GM20431 (cell line): ENCODE data around the gene C20orf202.

ENCODE experiments used
- in situ Hi-C: fragments of 300-500 bp; cut with MseI, MboI; formaldehyde crosslinking; loops from one replicate; pipeline ENCODE4 v1.15.0; 2020; ENCODE audit warnings: low sequenced_read_pairs; ENCODE audit not compliant: unreplicated experiment

The C20orf202 gene

DNA sequence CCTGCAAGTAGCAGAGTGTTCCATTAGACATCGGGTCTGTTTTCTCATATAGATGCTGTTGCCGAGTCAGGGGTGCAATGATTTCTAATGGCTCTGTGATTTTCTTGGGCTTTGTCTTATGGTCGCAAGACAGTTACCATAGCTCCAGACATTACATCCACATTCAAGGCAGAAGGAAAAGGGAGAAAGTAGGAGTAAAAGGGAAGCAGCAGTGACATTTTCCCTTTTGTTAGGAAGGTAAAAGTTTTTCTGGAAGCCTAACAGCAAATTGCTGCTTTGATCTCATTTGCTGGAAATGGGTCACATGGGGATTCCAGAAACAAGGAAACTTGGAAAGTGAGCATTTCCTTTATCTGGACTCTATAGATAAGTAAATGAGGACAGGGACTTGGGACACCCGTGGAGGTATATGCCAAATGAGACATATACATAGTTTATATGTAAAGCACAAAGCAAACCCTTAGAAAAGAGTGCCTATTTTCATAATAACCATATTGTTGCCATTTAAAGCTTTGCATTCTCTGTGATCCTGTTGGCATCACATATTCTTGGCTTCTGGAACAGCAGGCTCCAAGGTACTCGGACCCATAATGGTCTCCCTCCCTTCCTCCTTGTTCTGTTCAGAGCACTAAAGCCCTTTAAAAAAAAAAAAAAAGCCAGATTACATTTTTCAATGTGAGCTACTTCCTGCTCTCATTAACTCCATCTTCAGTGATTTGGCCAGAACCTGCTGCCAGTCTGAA, at the start of gene C20orf202:
Gene C20orf202 (plus strand): TSS at position 693 of the 743 bp plus-strand sequence. CDS start 132 bp downstream, outside the sequence.
- in situ Hi-C loops = no loop called here

DNA sequence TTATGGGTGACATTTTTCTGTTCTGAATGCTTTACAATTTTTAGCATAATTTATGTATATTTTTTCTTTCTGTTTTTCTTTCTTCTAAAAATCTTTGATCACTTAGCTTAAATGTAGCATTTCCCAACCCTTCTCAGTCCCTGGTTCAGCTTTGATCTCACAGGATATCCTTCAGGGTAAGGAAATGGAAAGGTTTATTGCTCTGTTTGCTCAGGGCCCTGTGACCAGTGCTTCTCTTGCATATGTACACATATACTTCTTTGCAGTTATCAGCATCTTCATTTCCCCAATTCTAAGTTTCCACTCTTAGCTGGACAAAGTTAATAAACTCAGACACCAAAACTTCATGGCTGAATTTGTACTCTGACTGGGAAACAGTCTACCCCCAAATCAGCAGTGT, 49.0 kb upstream of the C20orf202 start:
- in situ Hi-C loops = no loop called here

DNA sequence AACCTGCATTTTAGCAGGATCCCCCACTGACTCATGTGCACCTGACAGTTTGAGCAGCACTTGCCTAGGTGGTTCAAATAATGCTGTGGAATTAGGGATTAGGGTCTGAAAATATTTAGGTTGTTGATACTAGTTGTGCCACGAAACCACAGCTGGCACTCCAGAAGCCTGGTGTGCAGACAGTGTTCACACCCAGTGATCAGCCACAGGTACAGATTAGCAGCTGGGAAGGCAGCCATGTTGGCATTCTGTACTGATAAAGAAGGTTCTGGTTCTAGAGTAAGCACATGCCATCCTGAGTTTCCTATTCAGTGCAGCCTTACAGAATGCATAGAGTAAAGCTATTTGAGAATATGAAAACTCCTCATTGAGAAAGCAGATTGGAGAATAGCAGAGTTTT, 48.6 kb upstream of the C20orf202 start:
- in situ Hi-C loops = no loop called here

DNA sequence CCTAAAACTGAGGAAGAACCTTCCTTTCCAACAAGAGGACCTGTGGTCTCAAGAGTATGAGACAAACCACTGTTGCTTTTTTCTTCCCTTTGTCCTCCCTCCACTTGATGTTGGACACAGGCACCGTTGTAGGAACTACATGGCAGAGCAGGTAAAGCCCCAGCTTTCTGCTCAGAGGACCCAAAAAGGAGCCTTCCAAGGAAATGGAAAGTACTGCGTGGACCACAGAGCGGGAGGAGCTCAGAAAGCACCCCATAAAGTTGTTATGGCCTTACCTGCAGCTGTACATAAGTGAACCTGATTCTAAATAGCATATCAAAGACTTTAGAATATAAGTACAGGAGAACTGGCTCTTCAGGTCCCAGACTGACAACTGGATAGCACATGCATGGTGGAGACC, 47.9 kb upstream of the C20orf202 start:
- in situ Hi-C loops = no loop called here

DNA sequence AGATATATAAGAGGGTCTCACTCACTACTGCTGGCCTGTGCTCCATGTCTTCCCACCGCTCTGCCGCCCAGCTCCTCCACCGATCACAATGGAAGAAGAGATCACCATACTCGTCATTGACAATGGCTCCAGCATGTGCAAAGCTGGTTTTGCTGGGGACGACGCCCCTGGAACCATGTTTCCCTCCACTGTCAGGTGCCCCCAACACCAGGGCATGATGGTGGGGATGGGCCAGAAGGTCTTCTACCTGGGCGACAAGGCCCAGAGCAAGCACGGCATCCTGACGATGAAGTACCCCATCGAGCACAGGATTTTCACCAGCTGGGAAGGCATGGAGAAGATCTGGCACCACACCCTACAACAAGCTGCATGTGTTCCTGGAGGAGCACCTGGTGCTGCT, 42.8 kb upstream of the C20orf202 start:
- in situ Hi-C loops = no loop called here

DNA sequence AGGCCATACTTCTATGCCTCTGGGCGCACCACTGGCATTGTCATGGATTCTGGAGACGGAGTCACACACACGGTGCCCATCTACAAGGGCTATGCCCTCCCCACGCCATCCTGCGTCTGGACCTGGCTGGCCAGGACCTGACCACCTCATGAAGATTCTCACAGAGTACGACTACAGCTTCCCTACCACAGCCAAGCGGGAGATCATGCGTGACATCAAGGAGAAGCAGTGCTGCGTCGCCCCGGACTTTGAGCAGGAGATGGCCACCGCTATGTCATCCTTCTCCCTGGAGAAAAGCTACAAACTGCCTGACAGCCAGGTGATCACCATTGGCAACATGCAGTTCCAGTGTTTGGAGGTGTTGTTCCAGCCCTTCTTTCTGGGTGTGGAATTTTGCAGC, 42.3 kb upstream of the C20orf202 start:
- in situ Hi-C loops = no loop called here

DNA sequence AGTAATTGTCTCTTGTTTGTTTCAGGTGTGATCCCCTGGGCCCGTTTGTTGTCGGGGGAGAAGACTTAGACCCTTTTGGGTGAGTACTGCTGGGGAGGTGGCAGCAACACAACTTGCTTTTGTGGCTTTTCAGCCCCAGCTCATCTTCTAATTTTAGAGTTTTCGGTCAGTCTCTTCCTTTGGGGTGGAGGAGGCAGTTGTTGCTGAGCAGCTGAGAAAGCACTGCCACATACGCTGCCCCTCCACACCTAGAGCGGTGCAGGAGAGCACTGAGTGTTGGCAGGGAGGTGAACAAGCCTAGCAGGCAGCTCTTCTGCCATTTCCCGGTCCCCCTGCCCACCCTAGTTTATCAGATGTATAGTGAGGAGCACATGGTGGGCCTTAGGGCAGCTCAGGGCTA, 40.1 kb upstream of the C20orf202 start:
- in situ Hi-C loops = no loop called here

DNA sequence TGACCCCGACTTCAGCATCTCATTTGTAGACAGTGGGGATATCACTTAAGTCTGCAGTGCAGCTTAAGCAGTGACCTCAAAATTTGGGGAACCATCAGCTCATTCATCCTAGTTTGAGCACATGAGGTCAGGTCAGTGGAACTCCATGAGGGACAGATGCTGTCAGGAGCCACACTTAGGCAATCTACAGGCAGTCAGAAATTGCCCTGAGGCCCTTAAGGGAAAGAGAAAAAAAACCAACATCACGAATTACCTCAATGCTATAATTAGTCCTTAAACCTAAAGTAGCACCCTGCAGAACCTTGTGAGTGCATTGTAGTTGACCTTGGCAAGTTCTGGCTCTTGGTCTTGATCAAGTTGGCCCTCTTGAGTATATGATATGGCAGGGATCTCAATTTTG, 39.6 kb upstream of the C20orf202 start:
- in situ Hi-C loops = no loop called here

DNA sequence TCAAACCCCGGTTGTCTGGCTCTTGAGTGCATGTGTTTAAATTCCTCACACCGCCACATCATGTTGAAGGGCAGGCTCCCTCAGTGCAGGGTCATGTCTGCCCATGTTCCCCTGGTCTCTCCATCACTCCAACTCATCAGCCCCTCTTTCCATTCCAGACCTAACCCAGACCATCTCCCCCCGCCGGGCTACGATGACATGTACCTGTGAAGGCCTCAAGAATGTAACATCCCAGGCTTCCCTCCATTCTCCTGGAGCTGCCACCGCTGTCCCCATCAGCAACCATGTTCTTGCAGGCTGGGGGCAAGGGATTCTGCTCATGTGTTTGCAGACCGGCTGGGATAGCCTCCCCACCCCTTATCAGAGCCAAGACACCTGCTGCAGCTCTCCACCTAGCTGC, 38.4 kb upstream of the C20orf202 start:
- in situ Hi-C loops = no loop called here

DNA sequence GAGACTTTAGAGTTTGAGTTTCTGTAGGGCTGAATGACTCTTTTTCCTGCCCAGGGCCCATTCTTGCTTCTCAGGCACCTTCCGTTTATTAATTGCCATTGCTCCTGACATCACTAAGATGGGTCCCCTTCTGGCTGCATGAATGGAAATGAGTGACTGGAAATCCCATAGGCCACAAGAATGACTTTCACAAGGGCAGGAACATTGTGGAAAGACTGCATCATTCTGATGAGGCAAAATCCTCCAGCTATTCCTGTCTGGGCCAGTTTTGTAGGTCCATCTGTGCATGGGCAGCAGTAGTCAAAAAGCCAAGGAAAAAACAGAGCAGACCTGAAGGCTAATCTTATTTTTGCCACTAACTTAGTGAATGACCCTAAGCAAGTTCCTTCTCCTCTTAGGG, 37.7 kb upstream of the C20orf202 start:
- in situ Hi-C loops = no loop called here

DNA sequence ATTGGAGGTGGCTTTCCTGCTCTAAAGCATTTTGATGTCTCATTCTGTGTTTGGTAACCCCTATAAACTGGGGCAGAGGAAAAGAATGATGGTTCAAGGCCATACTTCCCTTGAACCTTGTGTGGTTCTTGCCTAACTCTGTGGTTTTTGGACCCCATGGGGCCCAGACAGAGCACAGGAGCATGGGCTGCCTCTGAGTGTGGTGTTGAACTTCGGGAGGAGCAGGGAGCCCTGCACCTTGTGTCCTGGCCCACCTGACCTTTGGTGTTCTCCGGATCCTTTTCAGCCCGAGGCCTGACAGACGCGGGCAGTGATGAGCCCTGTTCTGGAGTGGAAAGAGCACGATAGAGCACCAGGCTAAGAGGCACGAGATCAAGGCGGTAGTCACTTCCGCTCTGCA, 37.3 kb upstream of the C20orf202 start:
- in situ Hi-C loops = no loop called here

DNA sequence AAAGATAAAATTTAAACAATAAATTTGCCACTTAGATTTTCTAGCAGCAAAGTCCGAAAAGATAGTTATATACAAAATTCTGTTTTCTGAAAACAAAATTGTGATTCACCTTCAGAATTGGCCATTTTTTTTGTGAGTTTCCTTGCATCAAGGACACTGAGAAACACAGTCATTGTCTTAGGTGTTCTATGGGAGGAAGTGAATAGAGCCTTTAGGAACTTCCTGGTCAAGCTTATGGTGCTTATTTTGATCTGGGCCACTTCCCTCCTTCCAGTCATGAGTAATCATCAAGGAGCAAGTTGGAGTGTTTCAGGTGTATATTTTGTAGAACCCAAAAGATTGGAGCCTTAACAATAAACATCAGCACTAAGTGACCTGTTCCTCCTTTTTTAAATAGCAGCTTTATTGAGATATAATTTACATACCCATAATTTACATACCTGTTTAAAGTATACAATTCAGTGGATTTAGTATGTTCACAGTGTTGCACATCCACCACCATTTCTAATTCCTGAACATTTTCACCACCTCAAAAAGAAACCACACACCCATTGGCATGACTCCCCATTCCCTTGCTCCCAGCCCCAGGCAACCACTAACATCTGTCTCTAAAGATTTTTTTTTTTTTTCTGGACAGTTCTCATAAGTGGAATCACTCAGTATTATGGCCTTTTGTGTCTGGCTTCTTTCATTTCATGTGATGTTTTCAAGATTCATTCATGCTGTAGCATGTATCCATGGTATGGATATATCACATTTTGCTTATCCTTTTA, 36.1 kb upstream of the C20orf202 start:
- in situ Hi-C loops = no loop called here

DNA sequence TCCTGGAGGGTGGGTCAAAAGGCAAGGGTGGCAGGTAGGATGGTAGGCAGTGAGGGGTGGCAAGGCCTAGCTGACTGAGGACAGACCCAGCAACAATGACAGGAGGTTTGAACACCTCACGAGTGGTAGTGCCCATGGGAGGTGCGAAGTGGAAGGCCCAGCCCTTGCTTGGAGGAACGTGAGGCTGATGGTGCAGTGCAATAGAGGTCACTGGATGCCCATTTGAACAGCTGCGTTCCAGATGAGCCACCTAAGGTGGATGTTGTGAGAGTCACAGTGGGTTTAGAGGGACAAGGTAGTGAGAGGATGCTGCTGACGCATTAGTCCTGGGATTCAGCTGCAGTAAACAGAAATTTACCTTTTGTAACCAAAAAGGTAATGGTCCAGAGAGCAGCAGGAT, 34.0 kb upstream of the C20orf202 start:
- in situ Hi-C loops = no loop called here

DNA sequence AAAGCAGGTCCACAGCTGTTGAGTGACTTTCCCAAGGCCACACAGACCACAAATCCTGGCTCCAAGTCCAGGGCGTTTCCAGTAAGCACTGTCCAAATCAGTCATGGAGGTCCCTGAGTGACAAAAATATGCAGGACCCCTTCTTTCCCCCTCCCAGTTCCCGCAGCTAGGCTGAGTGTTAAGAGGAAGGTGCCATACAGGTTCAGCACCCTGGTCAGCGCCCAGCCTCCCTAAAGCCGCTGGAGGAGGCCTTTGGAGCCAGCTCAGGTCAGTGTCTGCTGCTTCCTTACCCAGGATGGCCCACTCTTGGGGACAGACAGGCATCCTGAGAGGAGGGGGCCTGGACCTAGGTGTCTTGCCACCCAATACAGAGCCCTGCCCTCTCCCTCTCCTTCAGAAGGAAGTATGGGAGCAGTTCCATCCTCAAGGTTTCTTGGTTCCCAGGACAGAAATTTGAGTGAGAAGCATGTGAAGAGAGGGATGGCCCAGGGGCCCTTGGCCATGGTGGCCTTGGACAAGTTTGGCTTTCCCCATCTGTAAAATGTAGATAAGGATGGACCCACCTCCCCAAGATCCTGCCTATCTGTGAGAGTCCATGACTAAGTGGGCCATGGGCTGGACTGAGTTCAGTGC, 31.7 kb upstream of the C20orf202 start:
- in situ Hi-C loops = no loop called here

DNA sequence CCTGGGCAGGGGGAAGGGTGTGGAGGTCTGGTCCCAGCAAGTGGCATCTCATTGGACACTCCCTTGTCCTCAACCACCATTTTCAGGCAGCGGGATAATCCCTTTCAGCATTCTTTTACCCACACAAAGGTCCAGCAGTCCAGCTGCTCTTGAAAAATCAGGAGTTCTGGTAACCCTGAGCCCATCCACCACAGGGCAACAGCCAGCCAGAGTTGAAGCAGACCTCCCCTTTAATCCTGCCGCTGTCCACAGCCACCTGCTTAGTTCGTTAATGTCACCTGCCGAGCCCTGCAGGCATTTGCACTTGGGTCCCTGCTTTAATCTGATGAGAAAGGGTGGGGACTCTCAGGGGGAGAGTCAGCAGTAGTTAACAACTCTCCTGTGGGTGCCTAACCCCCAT, 29.6 kb upstream of the C20orf202 start:
- in situ Hi-C loops = no loop called here

DNA sequence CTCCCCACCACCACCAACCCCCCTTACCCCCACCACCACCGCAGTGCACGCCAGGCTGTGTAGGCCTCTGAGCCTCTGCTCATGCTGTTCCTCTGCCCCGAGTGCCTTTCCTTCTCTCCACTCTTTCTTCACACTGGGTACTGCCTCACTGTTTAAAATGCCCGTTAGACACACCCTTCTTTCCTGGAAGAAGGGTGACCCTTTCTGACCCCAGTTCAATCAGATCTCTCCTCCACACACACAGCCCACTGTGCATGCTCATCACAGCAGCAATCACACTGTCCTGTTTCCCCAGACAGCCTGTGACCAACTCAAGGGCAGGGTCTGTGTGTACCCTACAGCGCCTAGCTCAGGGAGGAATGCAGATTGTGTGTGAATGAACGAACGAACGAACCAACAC, 28.5 kb upstream of the C20orf202 start:
- in situ Hi-C loops = no loop called here

DNA sequence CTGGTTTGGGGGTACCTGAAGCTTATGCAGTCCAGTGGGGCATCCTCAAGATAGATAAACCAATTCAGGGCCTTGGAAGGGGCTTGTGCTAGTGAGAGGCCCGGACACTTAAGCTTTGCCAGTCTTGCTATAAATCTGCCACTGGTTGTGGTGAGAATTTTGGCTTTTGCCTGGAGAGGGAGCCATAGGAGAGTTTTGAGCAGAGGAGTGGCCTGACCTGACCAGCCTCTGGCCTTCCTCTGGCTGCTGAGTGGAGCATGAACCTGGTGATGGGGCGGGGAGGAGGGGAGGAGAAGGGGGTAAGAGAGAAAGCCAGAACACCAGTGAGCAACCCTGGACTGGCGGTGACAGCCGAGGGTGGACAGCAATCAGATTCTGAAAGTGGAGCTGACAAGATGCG, 25.6 kb upstream of the C20orf202 start:
- in situ Hi-C loops = no loop called here

DNA sequence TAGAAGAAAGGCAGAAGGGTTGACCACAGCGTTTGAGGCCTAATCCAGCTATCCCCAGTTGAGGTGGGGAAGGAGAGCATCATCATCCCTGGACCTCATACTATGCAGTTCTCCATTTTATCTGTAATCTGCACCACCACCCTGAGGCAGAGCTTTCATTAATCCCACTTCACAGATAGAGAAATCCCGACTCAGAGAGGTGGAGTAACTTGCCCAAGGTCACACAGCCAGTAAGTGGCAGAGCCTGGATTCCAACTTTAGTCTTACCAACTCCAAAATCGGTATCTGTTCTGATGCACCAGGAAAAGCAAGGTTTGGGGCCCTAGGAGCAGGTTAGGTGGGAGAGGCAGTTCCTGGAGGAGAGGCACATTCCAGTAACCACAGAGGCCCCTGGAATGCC, 25.2 kb upstream of the C20orf202 start:
- in situ Hi-C loops = no loop called here

DNA sequence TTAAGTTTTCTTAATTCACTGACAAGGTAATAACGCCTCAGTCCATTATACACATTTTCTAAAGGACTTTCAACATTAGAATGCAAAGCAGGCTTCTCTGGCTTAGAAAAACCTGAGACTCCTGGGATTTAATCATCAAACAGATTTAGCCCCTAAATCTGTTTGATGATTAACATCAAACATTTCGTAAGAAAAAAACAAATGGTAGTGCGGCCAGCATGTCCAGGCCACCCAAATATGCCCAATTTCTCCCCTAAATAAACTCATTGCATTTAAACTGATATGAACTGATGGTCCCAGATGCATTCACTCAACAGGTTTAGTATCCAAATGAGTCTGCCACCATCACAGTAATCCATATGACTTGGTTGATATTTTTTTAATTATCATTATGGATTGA, 24.6 kb upstream of the C20orf202 start:
- in situ Hi-C loops = no loop called here

DNA sequence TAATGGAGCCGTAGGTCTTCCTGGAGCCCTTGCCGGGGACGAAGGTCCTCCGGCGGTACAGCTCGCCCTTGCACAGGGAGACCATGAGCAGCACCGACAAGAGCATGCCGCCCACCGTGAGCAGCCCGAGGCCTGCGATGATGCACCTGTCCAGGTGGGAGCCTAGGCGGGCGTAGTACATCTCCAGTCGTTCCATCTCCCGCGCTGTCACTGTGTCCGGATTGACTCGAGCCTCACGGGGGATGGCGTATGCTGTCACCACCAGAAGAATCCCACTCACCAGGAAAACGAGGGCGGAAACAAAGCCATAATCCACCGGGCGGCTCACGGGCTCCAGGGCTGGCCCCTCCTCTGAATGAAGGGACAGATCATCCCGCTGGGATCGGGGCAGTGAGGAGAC, 22.3 kb upstream of the C20orf202 start:
- in situ Hi-C loops = no loop called here

DNA sequence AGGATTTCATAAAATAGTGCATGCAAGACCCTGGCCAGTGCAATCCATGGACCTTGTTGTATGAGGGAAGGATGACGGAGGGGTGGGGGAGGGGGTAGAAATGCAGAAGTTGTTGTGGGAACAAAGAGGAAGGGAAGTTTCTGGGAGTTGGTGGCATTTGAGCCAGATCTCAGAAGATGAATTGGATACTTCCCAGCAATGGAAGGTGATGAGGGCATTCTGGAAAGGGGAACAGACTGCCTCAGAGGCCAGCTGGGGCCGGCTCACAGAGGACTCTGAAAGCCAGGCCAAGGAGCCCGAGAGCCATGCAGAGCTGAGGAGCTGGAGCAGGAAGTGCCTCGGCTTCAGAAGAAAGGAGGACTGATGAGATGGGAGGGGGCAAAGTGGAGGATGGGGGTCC, 21.1 kb upstream of the C20orf202 start:
- in situ Hi-C loops = no loop called here
